Sigmoid colon (tissue), 7 donors: ENCODE results near the gene DHCR7. TPM values are rescaled to one million over a fixed set of nuclear protein-coding genes. Genes with fewer than 3 reads are reported as not detected.

Experiments
- DNase-seq: peaks from one replicate; pipeline ENCODE4 v3.0.0-alpha.2; 2019
- H3K27ac ChIP-seq, 4 donors: fragments of 200-600 bp; sonication (generic); one replicate each; pipeline ENCODE4 v1.5.1; 2016 to 2019; ENCODE audit warnings: mild to moderate bottlenecking in 1 of 4
- H3K27me3 ChIP-seq, 3 donors: fragments of 200-600 bp; sonication (generic); one replicate each; pipeline ENCODE4 v1.5.1; 2019; ENCODE audit warnings: mild to moderate bottlenecking in 1 of 3
- H3K36me3 ChIP-seq, 4 donors: fragments of 200-600 bp; sonication (generic); one replicate each; pipeline ENCODE4 v1.5.1; 2016 to 2019
- H3K4me1 ChIP-seq, 4 donors: fragments of 200-600 bp; sonication (generic); one replicate each; pipeline ENCODE4 v1.5.1; 2017 to 2019
- H3K4me3 ChIP-seq, 4 donors: fragments of 200-600 bp; sonication (generic); one replicate each; pipeline ENCODE4 v1.5.1; 2017 to 2019; ENCODE audit warnings: mild to moderate bottlenecking in 2 of 4, moderate library complexity in 1 of 4
- H3K9me3 ChIP-seq, 4 donors: fragments of 200-600 bp in 3 of 4; sonication (generic) in 3 of 4; one replicate each; pipeline versions ENCODE4 v1.5.1 to v1.6.1; 2013 to 2019
- EP300 ChIP-seq, 4 donors: sonication (generic); formaldehyde crosslinking; IDR thresholded peaks; one replicate each; pipeline ENCODE4 v1.6.1; 2017; ENCODE audit warnings: antibody characterized with exemption in 4 of 4
- POLR2A ChIP-seq, 2 donors: fragments of 450-650 bp; IDR thresholded peaks; one replicate each; pipeline ENCODE4 v1.6.1; 2016; ENCODE audit warnings: antibody characterized with exemption in 2 of 2, mild to moderate bottlenecking in 2 of 2, moderate library complexity in 2 of 2
- POLR2AphosphoS5 ChIP-seq, 4 donors: sonication (generic); formaldehyde crosslinking; IDR thresholded peaks; one replicate each; pipeline ENCODE4 v1.6.1; 2017; ENCODE audit warnings: antibody characterized with exemption in 4 of 4
- WGBS, 2 donors: extraction: QIAGEN DNeasy Blood & Tissue Kit; methylation state at CpG; one replicate each; pipeline ENCODE4 v1.1.7; 2013; 5-methylcytosine and 5-hydroxymethylcytosine counted together
- intact Hi-C: fragments of 100-400 bp; cut with DNase I; formaldehyde crosslinking; loops from one replicate; pipeline ENCODE4 v1.15.1; 2023
- polyA plus RNA-seq, 3 donors: library from polyadenylated mRNA; stranded (reverse); fragments of 200-250 nt; gene quantifications; one replicate each; pipeline ENCODE4 v1.2.3, GENCODE V29; 2013
- total RNA-seq, 4 donors: library from RNA; depleted of rRNA; stranded (reverse); fragments of >200 nt; gene quantifications; one replicate each; pipeline ENCODE4 v1.1.0, GENCODE V29; 2016
- TF ChIP-seq, protein P1 (sequence below), 4 experiments: fragments of 450-650 bp in 3 of 4; fragments of 200-600 bp in 1 of 4; IDR thresholded peaks; one replicate each; pipeline ENCODE4 v1.5.1; 2016 to 2019; ENCODE audit warnings: antibody characterized with exemption in 4 of 4, mild to moderate bottlenecking in 3 of 4, moderate library complexity in 2 of 4
- donor health status: healthy with polysubstance abuse.
- donor health status: Bipolar disorder and iron deficiency.
- donor health status: healthy.

The DHCR7 gene
- total and polyA plus RNA-seq, 7 donors: 2.4 to 54.2 (median 6.0) TPM

- WGBS, 2 donors: 79 to 81% methylated on average over 7 of the region's 7 CpGs
Observed at GRCh38 chr11:71410363-71410966, 37.7 kb downstream of the DHCR7 start.

GRCh38 chr11:71408826-71409225 lies 39.4 kb downstream of the DHCR7 start:
- H3K27me3 ChIP-seq: no peaks in the 10 kb centered on the region
- H3K36me3 ChIP-seq: no peaks in the 10 kb centered on the region
- no peak for DNase-seq
- H3K9me3 ChIP-seq: no peaks in the 10 kb centered on the region
- WGBS, 2 donors: 72 to 84% methylated on average over 7 of the region's 7 CpGs
- intact Hi-C loops: no loop called here
- H3K4me3 ChIP-seq: no peak overlapping the region
- TF ChIP-seq POLR2AphosphoS5 (IDR thresholded peaks at IDR 0.05): no peak
- no peak for TF ChIP-seq EP300 (IDR thresholded peaks at IDR 0.05)
- TF ChIP-seq, protein P1, sequence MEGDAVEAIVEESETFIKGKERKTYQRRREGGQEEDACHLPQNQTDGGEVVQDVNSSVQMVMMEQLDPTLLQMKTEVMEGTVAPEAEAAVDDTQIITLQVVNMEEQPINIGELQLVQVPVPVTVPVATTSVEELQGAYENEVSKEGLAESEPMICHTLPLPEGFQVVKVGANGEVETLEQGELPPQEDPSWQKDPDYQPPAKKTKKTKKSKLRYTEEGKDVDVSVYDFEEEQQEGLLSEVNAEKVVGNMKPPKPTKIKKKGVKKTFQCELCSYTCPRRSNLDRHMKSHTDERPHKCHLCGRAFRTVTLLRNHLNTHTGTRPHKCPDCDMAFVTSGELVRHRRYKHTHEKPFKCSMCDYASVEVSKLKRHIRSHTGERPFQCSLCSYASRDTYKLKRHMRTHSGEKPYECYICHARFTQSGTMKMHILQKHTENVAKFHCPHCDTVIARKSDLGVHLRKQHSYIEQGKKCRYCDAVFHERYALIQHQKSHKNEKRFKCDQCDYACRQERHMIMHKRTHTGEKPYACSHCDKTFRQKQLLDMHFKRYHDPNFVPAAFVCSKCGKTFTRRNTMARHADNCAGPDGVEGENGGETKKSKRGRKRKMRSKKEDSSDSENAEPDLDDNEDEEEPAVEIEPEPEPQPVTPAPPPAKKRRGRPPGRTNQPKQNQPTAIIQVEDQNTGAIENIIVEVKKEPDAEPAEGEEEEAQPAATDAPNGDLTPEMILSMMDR (IDR thresholded peaks at IDR 0.05): no peak
- no peak for TF ChIP-seq POLR2A (IDR thresholded peaks at IDR 0.05)
- no peak overlapping the region for H3K27ac ChIP-seq
- H3K4me1 ChIP-seq: no peaks in the 10 kb centered on the region

More at GRCh38 chr11:71410363-71410966, 37.7 kb downstream of the DHCR7 start:
- no peaks in the 10 kb centered on the region for H3K27me3 ChIP-seq
- intact Hi-C loops: no loop called here
- no peak overlapping the region for H3K27ac ChIP-seq
- H3K4me1 ChIP-seq: no peaks in the 10 kb centered on the region
- H3K36me3 ChIP-seq: no peaks in the 10 kb centered on the region
- no peak overlapping the region for H3K4me3 ChIP-seq
- no peak for DNase-seq
- TF ChIP-seq EP300 (IDR thresholded peaks at IDR 0.05) (no peak), POLR2AphosphoS5 (IDR thresholded peaks at IDR 0.05) (no peak), POLR2A (IDR thresholded peaks at IDR 0.05) (no peak)
- TF ChIP-seq, protein P1 (IDR thresholded peaks at IDR 0.05): no peak
- no peaks in the 10 kb centered on the region for H3K9me3 ChIP-seq

DNA sequence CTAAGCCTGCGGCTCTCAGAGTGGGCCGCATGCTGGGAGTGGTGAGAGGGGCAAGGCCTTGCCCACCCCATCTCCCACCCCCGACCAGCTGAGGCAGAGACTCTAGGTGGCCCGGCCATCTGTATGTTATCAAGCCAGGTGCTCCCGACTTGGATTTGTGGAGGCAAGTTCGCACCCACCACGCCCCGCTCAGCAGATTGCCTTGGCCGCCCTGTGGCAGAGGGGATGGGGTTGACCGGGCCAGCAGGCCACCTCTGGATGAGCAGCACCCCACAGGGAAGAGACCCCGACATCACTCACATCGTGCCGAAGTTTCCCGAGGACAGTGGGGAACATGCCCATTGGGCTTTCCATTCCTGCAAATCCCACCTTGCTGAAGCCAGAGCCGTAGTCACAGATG lies 40.8 kb downstream of the DHCR7 start:
- no peaks in the 10 kb centered on the region for H3K27me3 ChIP-seq
- no peak for DNase-seq
- no peaks in the 10 kb centered on the region for H3K36me3 ChIP-seq
- no peak for TF ChIP-seq EP300 (IDR thresholded peaks at IDR 0.05)
- TF ChIP-seq, protein P1 (IDR thresholded peaks at IDR 0.05): no peak
- no peak for TF ChIP-seq POLR2A (IDR thresholded peaks at IDR 0.05)
- TF ChIP-seq POLR2AphosphoS5 (IDR thresholded peaks at IDR 0.05): no peak
- intact Hi-C loops: no loop called here
- no peak overlapping the region for H3K4me3 ChIP-seq
- no peak overlapping the region for H3K27ac ChIP-seq
- H3K4me1 ChIP-seq: no peaks in the 10 kb centered on the region
- no peaks in the 10 kb centered on the region for H3K9me3 ChIP-seq
- 85 to 86% methylated on average over 15 of the region's 15 CpGs for WGBS, 2 donors

GRCh38 chr11:71406681-71407080 lies 41.5 kb downstream of the DHCR7 start:
- TF ChIP-seq POLR2A (IDR thresholded peaks at IDR 0.05) (no peak), EP300 (IDR thresholded peaks at IDR 0.05) (no peak)
- TF ChIP-seq, protein P1 (IDR thresholded peaks at IDR 0.05): no peak
- Histone ChIP-seq H3K27ac (no peak overlapping the region), H3K4me1 (no peaks in the 10 kb centered on the region), H3K36me3 (no peaks in the 10 kb centered on the region), H3K27me3 (no peaks in the 10 kb centered on the region), H3K4me3 (no peak overlapping the region), H3K9me3 (no peaks in the 10 kb centered on the region)
- no peak for DNase-seq
- intact Hi-C loops: no loop called here
- 43 to 63% methylated on average over 10 of the region's 10 CpGs for WGBS, 2 donors

DNA sequence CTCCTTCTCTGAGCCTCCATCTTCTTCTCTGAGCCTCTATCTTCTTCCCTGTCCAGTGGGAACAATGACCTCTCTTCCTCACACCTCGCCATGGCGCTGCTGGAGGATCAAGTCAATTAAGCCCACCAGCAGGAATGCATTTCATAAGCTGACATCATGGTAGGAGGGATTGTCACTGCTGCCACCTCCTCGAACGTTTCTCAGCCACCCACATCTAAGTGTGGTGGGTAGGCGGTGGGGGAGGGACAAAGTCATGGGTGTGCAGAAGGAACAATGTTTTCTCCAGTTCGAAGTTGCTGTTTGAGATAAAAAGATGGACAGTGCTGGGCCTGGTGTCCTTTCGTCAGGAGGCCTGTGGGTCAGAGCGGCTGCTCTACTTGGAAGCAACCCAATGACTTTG lies 44.0 kb downstream of the DHCR7 start:
- TF ChIP-seq POLR2A (IDR thresholded peaks at IDR 0.05) (no peak), EP300 (IDR thresholded peaks at IDR 0.05) (no peak), POLR2AphosphoS5 (IDR thresholded peaks at IDR 0.05) (no peak)
- TF ChIP-seq, protein P1 (IDR thresholded peaks at IDR 0.05): no peak
- no peak for DNase-seq
- no peaks in the 10 kb centered on the region for H3K4me1 ChIP-seq
- H3K27me3 ChIP-seq: no peaks in the 10 kb centered on the region
- WGBS, 2 donors: 72 to 74% methylated on average over 8 of the region's 8 CpGs
- intact Hi-C loops: no loop called here
- H3K4me3 ChIP-seq: no peak overlapping the region
- no peak overlapping the region for H3K27ac ChIP-seq
- H3K9me3 ChIP-seq: no peaks in the 10 kb centered on the region
- no peaks in the 10 kb centered on the region for H3K36me3 ChIP-seq
